COLO829 (cell line): ENCODE data around the gene TMEFF1.

ENCODE experiments used
- DNase-seq: peaks from one replicate; pipeline ENCODE4 v3.0.0; 2012; ENCODE audit warnings: low spot score

The TMEFF1 gene

DNA sequence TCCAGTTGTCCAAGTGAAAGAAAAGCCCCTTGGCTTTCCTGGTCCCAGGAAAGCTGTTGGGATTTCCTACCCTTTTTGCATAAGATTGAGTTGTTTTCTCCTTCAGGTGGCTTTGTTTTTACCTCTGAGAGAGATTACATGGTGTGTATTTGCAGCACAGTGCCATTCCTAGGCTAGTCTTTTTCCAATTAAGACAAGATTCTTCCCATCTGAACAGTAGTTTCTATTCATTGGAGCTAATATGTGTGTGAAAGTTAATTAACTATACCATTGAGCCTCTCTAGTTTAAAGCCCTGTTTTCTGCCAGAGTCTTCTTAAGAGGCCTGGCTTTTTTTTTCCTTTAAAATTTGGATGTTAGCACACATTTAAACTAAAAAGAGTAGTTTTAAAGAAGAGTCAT is 25.9 kb upstream of the TMEFF1 start:
- no peak for DNase-seq

DNA sequence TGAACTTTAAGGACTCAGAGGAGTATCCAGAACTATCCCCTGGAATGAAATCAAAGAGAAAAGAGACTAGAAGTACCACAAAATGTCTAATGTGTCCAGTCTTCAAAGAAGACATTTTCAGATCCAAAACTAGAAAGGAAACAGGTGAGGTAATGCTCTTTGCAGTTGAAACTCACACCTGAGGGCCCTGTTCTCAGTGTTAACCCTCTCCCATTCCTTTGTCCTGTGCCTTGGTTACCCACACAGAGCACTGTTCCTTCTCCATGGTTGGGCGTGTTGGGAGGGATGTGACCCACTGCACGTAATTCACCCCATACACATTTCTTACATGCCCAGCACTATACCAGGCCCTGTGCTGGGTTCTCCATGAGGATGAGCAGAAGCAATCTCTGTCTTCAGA is 24.7 kb upstream of the TMEFF1 start:
- no peak for DNase-seq

DNA sequence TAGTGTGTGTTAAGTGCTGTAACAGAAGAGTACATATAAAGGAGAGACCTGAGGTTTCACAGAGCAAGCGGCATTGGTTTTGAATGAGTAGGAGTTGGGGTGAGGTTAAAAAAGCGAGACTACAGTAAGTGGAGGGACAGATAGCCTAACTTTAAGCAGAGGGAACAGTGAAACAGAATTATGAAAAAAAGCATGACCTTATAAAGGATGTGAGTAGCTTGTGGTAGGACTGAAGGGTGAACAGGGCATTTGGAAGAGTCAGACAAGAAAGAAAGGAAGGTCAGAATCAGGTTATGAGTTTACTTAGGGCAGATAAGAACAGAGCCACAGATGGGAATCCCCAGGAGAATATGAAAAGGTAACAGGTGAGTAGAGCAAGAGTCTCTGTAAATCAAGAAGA is 23.5 kb upstream of the TMEFF1 start:
- DNase-seq = no peak

DNA sequence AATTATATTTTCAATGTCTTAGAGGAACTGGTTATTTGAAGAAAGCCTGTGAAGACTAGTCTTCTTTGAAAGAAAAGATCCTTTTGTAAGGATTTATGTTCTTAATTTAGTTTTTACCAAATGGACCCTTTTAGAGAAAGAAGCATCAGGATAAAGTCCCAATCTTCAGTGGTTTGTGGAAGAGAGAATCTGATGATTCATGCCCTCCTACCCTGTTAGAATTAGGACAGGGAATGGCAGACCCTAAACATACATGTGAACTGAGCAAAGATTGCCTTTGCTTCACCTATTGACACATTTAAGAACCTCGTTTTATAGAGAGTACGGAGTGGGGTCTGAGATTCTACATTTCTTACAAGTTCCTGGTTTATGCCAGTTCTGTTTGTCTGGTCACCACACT is 20.1 kb upstream of the TMEFF1 start:
- no peak for DNase-seq

DNA sequence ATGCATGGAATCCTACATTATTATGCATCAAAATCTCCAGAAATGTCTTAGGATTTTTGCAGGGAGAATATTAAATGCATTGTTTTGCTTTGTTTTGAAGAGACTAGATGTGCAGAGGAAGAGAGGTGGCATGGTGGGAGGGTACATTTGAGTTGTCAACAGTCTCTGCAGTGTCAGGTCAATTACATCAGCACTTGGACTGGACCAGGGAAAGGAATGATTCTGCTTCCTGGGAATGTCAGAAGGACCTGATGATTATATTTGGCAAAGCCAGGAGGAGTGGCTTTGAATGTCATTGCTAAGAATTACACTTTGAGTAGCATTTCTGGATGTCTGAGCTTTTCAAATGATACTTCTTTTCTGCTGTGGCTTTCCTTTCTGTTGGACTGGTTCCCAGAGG is 17.5 kb upstream of the TMEFF1 start:
- no peak for DNase-seq

DNA sequence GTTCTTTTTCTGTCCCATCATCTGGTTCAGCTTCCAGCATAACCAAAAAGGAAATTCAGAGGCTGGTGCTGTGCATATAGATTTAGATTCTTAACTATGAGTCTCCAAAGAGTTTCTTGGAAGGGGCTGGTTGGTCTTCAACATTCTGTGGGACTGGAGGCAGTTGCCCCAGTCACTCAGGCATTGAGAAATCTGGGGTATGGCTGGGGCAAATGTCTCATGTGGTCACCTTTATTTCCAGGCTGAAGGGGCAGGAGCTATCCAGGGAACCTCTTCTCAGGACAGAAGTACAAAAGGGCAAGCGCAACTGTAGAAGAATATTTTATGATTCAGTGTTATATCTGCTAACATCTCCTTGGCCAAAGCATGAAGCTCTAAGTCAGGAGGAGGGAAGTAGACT is 15.4 kb upstream of the TMEFF1 start:
- no peak for DNase-seq

DNA sequence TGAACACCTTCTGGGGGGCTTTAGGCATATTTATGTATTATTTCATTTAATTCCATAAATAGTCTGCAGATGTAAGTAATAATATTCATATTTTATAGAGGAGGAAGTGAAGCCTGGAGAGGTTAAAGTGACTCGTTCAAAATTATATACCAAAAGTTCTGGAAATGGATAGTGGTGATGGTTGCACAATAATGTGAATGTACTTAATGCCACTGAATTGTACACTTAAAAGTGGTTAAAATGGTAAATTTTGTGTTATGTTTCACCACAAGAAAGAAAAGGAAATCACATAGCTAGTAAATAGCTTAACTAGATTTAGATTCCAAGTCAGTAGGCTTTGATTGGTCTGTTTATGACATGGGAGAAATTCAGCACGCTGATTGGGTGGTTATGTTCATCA is 13.0 kb upstream of the TMEFF1 start:
- no peak for DNase-seq

DNA sequence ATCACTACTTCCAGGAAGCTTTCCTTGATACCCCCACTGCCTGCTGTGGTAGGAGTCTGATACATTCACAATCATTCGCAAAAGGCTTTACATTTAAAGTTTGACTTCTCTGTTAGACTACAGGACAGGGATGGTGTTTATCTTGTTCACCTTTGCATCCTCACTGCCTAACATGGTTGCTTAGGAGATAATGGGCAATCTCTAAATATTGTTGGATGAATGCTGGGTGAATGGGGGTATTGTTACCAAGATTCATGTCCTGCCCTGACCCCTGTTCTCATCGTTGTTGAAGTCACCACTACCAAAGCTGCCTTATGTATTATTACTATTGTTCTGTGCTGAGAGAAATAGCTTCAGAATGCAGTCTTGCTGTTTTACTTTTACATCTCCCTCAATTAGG is 7.7 kb upstream of the TMEFF1 start:
- peak; percentile 66 for DNase-seq

DNA sequence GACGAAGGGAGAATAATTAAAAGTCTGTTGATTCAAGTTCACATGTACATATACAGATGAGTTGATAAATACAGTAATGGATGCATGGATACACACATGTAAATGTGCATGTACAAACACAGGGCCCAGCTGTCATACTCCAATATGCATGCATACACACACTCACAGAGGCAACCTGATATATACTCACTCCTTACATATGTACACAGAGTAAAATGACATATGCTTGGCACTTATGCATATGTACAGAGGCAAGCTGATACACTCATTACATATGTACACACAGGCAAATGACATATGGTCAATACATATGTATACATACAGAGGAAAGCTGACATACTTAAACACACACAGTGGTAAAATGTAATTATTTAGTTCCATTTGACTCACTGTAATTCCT is 7.2 kb upstream of the TMEFF1 start:
- DNase-seq = no peak

DNA sequence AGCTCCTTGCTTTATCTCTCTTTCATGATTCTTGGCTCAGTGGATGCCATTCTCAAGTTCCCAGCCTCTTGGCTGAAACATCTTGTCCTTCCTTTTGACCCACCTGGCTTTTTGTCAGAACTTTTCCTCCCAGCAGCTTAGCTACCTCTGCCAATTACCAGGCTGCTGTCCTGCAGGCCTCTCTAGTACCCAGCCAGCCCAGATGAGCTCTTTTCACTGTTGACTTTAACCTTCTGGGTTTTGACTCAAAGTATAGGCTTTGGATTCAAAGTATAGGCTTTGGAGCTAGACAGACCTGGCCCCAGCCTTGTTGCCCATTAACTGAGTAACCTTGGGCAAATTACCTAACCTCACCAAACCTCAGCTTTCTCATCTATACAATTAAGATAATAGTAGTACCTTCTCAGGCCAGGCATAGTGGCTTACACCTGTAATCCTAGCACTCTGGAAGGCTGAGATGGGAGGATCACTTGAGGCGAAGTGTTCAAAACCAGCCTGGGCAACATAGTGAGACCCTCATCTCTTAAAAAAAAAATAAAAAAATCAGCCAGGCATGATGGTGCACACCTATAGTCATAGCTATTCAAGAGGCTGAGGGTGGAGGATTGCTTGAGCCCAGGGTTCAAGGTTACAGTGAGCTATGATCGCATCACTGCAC is 6.6 kb upstream of the TMEFF1 start:
- no peak for DNase-seq

DNA sequence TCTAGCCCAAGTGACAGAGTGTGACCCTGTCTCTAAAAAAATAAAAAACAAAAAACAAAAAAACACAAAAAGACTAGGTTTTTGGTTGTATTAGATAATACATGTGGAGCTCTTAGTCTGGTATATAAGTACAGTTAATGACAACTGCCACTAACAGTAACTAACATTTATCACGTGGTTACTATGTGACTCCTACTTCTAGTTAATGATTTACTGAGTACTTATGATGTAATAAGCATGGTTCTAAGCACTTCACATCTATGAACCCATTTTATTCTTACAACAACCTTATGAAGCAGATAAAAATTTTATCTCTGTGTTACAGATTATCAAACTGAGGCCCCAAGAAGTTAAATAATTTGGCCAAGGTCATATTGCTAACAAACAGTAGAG is 6.1 kb upstream of the TMEFF1 start:
- DNase-seq = no peak

DNA sequence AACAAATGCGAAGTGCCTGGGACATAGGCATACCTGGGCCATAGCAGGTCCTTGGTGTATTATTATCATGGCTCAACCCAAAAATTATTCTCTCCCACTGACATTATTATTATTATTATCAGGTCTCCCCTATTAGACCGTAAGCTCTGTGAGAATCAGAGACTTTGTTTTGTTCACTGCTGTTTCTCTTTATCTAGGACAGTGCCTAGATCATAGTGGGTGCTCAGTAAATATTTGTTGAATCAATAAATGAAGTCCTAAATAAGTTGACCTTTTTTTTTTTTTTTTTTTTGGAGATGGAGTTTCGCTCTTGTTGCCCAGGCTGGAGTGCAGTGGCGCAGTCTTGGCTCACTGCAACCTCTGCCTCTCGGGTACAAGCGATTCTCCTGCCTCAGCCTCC is 4.9 kb upstream of the TMEFF1 start:
- no peak for DNase-seq

DNA sequence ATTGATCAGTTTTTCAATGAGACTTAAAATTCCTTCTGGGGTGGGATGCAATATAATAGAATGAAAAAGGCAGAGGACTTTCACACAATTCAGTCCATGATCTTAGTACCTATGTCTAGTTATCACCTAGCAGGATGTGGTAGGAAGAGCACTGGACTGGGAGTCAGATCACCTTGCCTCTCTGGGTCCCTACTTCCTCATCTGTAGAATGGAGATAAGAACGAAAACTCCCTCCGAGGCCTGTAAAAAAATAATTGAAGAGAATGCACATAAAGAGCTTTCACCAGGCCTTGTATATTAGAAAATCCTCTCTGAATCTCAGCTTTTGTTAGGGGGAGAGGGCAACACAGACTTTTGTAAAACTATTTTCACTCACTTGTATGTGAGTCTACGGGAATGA is 681 bp upstream of the TMEFF1 start:
- no peak for DNase-seq

DNA sequence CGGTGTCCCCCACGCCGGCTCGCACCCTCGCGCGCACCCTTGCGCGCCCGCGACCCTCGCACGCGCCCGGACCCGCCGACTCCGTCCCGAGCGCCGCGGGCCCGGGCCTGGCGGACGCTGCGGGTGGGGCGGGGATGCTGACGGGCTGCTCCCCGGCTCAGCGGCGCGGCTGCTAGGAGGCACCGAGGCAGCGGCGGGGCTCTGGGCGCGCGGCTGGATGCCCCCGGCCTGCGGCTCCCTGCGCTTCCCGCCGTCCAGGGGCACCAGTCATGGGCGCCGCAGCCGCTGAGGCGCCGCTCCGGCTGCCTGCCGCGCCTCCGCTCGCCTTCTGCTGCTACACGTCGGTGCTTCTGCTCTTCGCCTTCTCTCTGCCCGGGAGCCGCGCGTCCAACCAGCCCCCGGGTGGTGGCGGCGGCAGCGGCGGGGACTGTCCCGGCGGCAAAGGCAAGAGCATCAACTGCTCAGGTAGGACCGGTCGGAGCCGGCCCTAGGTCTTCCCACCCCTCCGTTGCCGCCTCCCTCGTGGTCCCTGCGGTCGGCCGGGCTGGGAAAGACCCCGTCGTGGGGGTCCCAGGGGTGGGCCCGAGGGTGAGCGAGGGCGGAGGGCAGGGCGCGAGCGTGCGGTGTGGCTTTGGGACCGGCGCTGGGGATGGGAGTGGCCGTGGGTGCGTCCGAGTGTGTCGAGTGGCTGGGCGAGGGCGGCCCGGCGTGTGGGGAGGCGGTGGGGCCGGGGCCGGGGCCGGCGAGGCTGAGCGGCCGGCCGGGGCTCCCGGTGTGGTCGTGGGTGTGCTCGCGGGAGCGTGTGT is 530 bp downstream of the TMEFF1 start:
- no peak for DNase-seq

DNA sequence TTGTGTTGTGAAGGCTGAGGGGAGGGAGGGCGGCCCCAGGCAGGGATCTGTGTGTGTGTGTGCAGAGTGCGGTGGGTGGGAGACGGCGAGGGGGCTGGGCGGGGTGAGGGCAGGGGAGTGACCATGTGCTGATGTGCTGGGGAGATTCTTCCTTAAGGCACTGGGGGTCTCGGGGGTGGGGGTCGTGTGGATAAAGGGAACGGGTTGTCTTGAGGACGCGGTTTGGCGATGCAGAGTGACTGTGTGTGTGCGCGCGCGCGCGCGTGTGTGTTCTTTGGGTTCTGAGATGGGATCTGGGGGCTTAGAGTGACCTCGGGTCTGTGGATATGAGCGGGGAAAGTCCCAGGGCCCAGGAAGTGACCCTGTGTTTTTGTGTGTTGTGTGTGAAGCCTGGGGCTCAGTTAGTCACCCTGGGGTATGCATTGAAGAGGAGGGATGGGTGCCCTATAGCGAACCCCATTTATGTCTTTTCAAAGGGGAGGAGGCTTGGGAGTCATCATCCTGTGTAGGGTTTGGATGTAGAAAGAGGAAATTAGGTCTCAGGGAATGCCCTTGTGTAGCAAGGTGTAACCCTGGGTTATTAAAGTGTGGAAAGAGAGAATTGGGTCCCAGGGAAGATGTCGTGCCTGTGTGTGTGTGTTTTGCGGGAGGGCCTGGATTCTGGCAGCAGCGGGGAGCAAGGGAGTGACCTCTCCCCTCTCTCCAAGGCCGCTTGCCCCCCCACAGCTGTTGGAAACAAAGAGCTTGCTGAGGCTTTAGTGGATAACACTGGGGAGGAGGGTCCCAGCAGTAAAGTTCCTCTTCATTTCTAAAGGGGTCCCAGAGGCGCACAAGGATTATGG is 1.4 kb downstream of the TMEFF1 start:
- no peak for DNase-seq

DNA sequence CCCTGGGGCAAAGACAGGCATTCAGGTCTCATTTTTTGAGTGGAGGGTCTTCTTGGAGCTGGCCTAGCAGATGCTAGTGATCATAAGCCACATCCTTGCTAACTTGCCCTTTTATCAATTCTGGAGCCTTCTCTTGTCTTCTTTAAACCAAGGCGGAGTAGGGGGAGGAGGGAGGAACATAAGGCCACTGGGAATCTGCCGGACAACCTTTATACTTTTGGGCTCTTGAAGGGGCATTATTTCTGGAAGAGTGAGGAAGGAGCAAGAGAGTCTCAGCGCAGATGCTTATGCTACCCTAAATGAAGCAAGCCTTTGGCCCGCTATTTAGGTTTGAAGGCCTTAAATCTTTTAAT is 2.0 kb downstream of the TMEFF1 start:
- DNase-seq = no peak

DNA sequence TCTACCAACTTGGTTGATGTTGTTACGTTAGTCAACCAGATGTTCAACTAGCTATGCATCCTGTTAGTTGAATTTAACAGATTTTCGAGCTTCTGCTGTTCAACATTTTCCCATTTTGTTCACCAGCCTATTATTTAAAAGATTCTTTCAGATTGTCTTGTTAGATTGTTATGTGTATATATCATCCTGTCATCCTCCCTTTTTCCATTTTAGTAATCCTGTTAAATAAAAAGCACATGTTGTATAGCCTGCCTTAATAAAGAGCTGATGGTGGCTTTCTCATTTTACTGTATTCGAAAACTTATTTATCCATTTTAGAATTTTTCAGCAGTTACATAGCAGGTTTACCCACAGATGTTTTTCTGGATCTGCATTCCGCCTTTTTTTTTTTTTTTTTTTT is 4.3 kb downstream of the TMEFF1 start:
- no peak for DNase-seq

DNA sequence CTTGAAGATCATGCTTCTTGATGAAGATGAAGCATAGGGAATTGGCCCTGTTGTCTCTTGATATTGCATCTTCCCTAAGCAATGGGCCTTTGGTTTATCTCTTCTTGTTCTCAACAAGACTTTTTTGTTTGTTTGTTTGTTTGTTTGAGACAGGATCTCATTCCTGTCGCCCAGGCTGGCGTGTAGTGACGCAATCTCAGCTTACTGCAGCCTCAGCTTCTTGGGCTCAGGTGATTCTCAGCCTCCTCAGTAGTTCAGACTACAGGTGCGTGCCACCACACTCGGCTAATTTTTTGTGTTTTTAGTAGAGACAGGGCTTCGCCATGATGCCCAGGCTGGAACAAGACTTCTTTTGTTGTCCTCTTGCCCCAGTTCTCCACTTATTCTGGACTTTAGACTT is 5.2 kb downstream of the TMEFF1 start:
- DNase-seq = no peak

DNA sequence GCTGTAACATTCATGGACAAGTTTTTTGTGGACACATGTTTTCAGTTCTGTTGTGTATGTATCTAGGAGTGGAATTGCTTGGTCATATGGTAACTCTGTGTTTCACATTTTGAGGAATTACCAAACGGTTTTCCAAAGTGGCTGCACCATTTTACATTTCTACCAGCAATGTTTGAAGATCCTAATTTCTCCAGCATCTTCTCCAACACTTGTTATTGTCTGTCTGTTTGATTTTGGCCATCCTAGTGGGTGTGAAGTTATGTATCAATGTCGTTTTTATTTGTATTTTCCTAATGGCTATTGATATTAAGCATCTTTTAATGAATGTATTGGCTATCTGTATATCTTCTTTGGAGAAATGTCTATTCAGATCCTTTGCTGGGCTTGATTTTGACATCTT is 6.9 kb downstream of the TMEFF1 start:
- DNase-seq = no peak

DNA sequence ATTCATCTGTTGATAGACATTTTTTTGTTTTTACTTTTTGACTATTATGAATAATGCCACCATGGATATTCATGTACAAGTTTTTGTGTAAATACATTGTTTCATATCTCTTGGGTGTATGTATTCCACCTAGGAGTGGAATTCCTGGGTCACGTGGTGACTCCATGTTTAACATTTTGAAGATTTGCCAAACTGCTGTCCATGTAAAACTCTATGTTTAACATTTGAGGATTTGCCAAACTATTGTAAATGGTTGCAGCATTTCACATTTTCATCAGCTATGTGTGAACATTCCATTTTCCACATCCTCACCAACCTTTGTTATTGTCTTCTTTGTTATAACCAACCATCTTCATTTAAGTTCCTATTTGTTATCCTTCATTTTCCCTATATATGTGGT is 12.2 kb downstream of the TMEFF1 start:
- no peak for DNase-seq

DNA sequence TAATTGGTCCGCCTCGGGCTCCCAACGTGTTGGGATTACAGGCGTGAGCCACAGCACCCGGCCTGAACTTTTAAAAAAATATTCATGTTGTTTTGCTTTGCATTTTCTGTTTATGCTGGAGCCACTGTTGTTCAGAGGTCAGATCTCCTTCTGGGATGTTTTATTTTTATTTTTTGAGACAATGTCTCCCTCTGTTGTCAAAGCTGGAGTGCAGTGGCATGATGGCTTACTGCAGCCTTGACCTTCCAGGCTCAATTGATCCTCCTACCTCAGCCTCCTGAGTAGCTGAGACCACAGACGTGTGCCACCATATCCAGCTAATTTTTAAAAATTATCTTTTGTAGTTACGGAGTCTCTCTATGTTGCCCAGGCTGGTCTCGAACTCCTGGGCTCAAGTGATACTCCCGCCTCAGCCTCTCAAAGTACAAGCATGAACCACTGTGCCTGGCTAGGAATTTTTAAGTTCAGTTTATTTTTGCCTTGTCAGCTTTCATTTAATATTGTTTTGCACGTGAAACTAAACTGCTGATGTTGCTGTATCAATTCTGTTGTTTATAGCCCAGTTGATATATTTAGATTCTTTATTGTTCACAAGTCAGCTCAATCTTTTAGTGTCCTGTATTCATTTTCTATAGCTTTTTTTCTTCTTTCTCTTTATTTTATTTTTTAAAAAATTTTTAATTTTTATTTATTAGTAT is 13.7 kb downstream of the TMEFF1 start:
- DNase-seq = no peak

DNA sequence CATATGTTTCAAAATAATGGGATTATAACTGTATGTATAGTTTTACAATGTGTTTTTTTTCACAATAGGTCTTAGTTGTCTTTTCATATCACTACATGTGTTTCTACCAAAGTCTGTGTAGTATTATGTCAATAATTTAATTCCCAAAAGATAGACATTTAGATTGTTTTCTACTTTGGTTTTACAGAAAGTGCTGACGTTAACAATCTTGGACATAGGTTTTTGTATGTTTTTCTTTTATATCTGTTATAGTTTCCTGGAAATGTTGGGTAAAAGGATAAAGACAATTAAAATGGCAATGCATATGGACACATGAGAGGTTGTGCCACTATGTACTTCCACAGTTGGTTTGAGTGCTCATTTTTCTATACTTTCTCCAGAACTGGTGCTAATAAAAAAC is 15.2 kb downstream of the TMEFF1 start:
- no peak for DNase-seq

DNA sequence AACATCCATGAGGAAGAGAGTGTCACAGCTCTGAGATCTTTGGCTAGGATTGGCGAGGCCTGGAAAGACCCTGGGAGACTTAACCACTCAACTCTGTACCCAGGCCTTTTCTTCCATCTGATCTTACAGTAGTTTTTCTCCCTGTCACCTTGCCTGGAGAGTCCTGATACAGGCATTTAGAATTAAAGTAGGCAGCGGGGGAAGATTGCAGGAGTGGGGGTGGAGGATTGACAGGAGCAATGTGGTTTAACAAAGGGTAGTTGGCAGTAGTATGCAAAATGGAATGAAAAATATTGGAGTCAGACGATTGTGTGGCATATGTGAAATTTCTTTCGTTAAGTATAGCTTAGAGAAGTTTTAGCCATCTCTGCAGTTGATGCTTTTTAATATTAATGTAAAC is 16.9 kb downstream of the TMEFF1 start:
- no peak for DNase-seq
